Activated CD4-positive, alpha-beta T cell treated with anti-CD3 and anti-CD28 coated beads for 1 hour (primary cell): Measurements from ENCODE around the gene KLHL7.
"Not testable (repeated sequence)": the region's sequence is repeated elsewhere in the genome, so short reads cannot be mapped to it uniquely, and the experiment has no call there.

ENCODE experiments used
- DNase-seq: peaks from one replicate; pipeline ENCODE4 v3.0.0-alpha.2; 2020

KLHL7 gene

GRCh38 chr7:23108995-23109394 is 3.4 kb downstream of the KLHL7 start:
- no peak for DNase-seq

GRCh38 chr7:23109470-23109869 is 3.9 kb downstream of the KLHL7 start:
- DNase-seq = no peak

- DNase-seq = no peak
Observed at GRCh38 chr7:23114896-23115295, 9.3 kb downstream of the KLHL7 start.

GRCh38 chr7:23115991-23116390 is 10.4 kb downstream of the KLHL7 start:
- no peak for DNase-seq

- DNase-seq = no peak
Observed at GRCh38 chr7:23117841-23118240, 12.3 kb downstream of the KLHL7 start.

- no peak for DNase-seq
Observed at GRCh38 chr7:23120106-23120505, 14.5 kb downstream of the KLHL7 start.

GRCh38 chr7:23121165-23121564 is 15.6 kb downstream of the KLHL7 start:
- no peak for DNase-seq

GRCh38 chr7:23123007-23123406 is 17.4 kb downstream of the KLHL7 start:
- no peak for DNase-seq

- DNase-seq = no peak
Observed at GRCh38 chr7:23123465-23123864, 17.9 kb downstream of the KLHL7 start.

GRCh38 chr7:23129036-23129435 is 23.5 kb downstream of the KLHL7 start:
- no peak for DNase-seq

- not testable (repeated sequence) for DNase-seq
Observed at GRCh38 chr7:23131799-23132198, 26.2 kb downstream of the KLHL7 start.

- no peak for DNase-seq
Observed at GRCh38 chr7:23133797-23134196, 28.2 kb downstream of the KLHL7 start.

GRCh38 chr7:23135755-23136154 is 30.2 kb downstream of the KLHL7 start:
- no peak for DNase-seq

GRCh38 chr7:23136216-23136615 is 30.6 kb downstream of the KLHL7 start:
- DNase-seq = no peak

- DNase-seq = no peak
Observed at GRCh38 chr7:23157679-23158078, 52.1 kb downstream of the KLHL7 start.

GRCh38 chr7:23158546-23158945 is 53.0 kb downstream of the KLHL7 start:
- DNase-seq = no peak

- no peak for DNase-seq
Observed at GRCh38 chr7:23161482-23161881, 55.9 kb downstream of the KLHL7 start.

- no peak for DNase-seq
Observed at GRCh38 chr7:23164846-23165245, 59.3 kb downstream of the KLHL7 start.

- no peak for DNase-seq
Observed at GRCh38 chr7:23165316-23165715, 59.7 kb downstream of the KLHL7 start.

GRCh38 chr7:23167691-23168090 is 62.1 kb downstream of the KLHL7 start:
- DNase-seq = no peak

GRCh38 chr7:23168111-23168885 is 62.7 kb downstream of the KLHL7 start:
- DNase-seq = no peak

GRCh38 chr7:23175938-23176337 is 70.4 kb downstream of the KLHL7 start:
- no peak for DNase-seq

GRCh38 chr7:23181684-23182553 is 76.3 kb downstream of the KLHL7 start, which contains the start of gene NUP42:
Gene NUP42, plus strand, starts transcription at chr7:23182048. Its CDS starts 38 bp downstream, at chr7:23182086.
- DNase-seq = peak; percentile 92
